Neural cell (in vitro differentiated cells): ENCODE data around the gene CALY.

Source experiments
- CTCF ChIP-seq: fragments of 450-650 bp; IDR thresholded peaks from 2 replicates; pipeline ENCODE4 v1.5.1; 2014; ENCODE audit warnings: antibody characterized with exemption, mild to moderate bottlenecking, moderate library complexity; ENCODE audit not compliant: poor library complexity, severe bottlenecking
- EP300 ChIP-seq: fragments of 450-650 bp; conservative IDR thresholded peaks from 2 replicates; pipeline ENCODE4 v1.6.1; 2014; ENCODE audit warnings: antibody characterized with exemption, mild to moderate bottlenecking, moderate library complexity; ENCODE audit not compliant: poor library complexity, severe bottlenecking
- EZH2 ChIP-seq: fragments of 200-600, 300-800 bp; shearing (Covaris generic), sonication (generic); IDR thresholded peaks from 2 replicates; pipeline ENCODE4 v1.6.1; 2014; ENCODE audit warnings: antibody characterized with exemption, low read length, borderline replicate concordance, mild to moderate bottlenecking; ENCODE audit not compliant: insufficient read depth, poor library complexity, severe bottlenecking
- MXI1 ChIP-seq: fragments of 450-650 bp; conservative IDR thresholded peaks from 2 replicates; pipeline ENCODE4 v1.6.1; 2014; ENCODE audit warnings: antibody characterized with exemption, mild to moderate bottlenecking; ENCODE audit not compliant: poor library complexity, severe bottlenecking
- POLR2AphosphoS5 ChIP-seq: IDR thresholded peaks from 2 replicates; pipeline ENCODE4 v1.6.1; 2012
- RAD21 ChIP-seq: fragments of 450-650 bp; conservative IDR thresholded peaks from 2 replicates; pipeline ENCODE4 v1.6.1; 2014; ENCODE audit warnings: antibody characterized with exemption, mild to moderate bottlenecking, moderate library complexity
- REST ChIP-seq: IDR thresholded peaks from 2 replicates; pipeline ENCODE4 v1.6.1; 2012; ENCODE audit warnings: borderline replicate concordance
- TAF1 ChIP-seq: IDR thresholded peaks from 2 replicates; pipeline ENCODE4 v1.6.1; 2012; ENCODE audit warnings: low read depth

GRCh38 chr10:133312769-133313145 lies 23.9 kb downstream of the CALY start:
- TF ChIP-seq MXI1 (no peak), REST (no peak), EP300 (no peak), CTCF (no peak), POLR2AphosphoS5 (no peak), EZH2 (no peak), TAF1 (no peak), RAD21 (no peak)
